Gastrocnemius medialis (tissue), 4 donors: ENCODE measurements around the gene SYDE1. TPM values are rescaled to one million over a fixed set of nuclear protein-coding genes. Genes with fewer than 3 reads are reported as not detected.

Experiments used
- ATAC-seq, 2 donors: fragments of 150-250 bp; one replicate each; pipeline ENCODE4 v1.9.1; 2016
- DNase-seq, 2 donors: peaks; one replicate each; pipeline ENCODE4 v3.0.0-alpha.2; 2019
- H3K27ac ChIP-seq, 4 donors: fragments of 200-600 bp; sonication (generic); 1 replicate in 1 of 4; 2 replicates in 3 of 4; pipeline ENCODE4 v1.5.1; 2016 to 2018; ENCODE audit warnings: mild to moderate bottlenecking in 2 of 4, moderate library complexity in 1 of 4
- H3K27me3 ChIP-seq, 3 donors: fragments of 200-600 bp; sonication (generic) in 2 of 3; 1 replicate in 1 of 3; 2 replicates in 2 of 3; pipeline versions ENCODE4 v1.5.1 to v1.6.0; 2016 to 2019; ENCODE audit warnings: mild to moderate bottlenecking in 1 of 3, moderate library complexity in 1 of 3
- H3K36me3 ChIP-seq, 2 donors: fragments of 200-600 bp; sonication (generic) in 1 of 2; one replicate each; pipeline ENCODE4 v1.5.1; 2017 to 2018
- H3K4me1 ChIP-seq, 2 donors: fragments of 200-600 bp; sonication (generic) in 1 of 2; one replicate each; pipeline ENCODE4 v1.5.1; 2016 to 2017; ENCODE audit warnings: mild to moderate bottlenecking in 2 of 2
- H3K4me3 ChIP-seq, 4 donors: fragments of 200-600 bp; sonication (generic) in 3 of 4; 1 replicate in 1 of 4; 2 replicates in 3 of 4; pipeline ENCODE4 v1.5.1; 2016 to 2019; ENCODE audit warnings: mild to moderate bottlenecking in 2 of 4
- H3K9me3 ChIP-seq, 3 donors: fragments of 200-600 bp; sonication (generic) in 2 of 3; 1 replicate in 1 of 3; 2 replicates in 2 of 3; pipeline ENCODE4 v1.5.1; 2016 to 2019
- CTCF ChIP-seq, 5 experiments: fragments of 450-650 bp in 3 of 5; fragments of 200-600 bp in 2 of 5; sonication (generic) in 2 of 5; IDR thresholded peaks in 4 of 5; conservative IDR thresholded peaks in 1 of 5; 1 replicate in 4 of 5; 2 replicates in 1 of 5; pipeline ENCODE4 v1.5.1; 2016 to 2019; ENCODE audit warnings: antibody characterized with exemption in 5 of 5, mild to moderate bottlenecking in 3 of 5, moderate library complexity in 3 of 5
- POLR2A ChIP-seq, 2 donors: fragments of 450-650 bp; IDR thresholded peaks; one replicate each; pipeline ENCODE4 v1.6.1; 2017; ENCODE audit warnings: antibody characterized with exemption in 2 of 2, mild to moderate bottlenecking in 2 of 2, moderate library complexity in 2 of 2
- in situ Hi-C, 4 donors: fragments of 200-750 bp; cut with MboI; loops; one replicate each; pipeline versions ENCODE4 v1.15.0 to v1.8.0; 2017; ENCODE audit warnings: low sequenced_read_pairs in 4 of 4
- intact Hi-C: fragments of 100-400 bp; cut with DNase I; formaldehyde crosslinking; loops from one replicate; pipeline ENCODE4 v1.15.1; 2023; ENCODE audit warnings: low total_unique reads
- total RNA-seq, 4 donors: library from RNA; depleted of rRNA; stranded (reverse); fragments of >200 nt; gene quantifications; one replicate each; pipeline versions ENCODE4 v1.1.0 to v1.2.3, GENCODE V29; 2016

The SYDE1 gene
- total RNA-seq, 4 donors from 2014 or later: 3.2 to 6.3 (median 5.2) TPM

- no peak for TF ChIP-seq CTCF (IDR thresholded peaks at IDR 0.05 in 4 of 5, conservative IDR thresholded peaks at IDR 0.05 in 1 of 5)
- TF ChIP-seq POLR2A (IDR thresholded peaks at IDR 0.05): no peak
- ATAC-seq (no peak), DNase-seq (no peak)
- no peaks in the 10 kb centered on the region for H3K36me3 ChIP-seq
- H3K9me3 ChIP-seq: no peaks in the 10 kb centered on the region
- H3K27me3 ChIP-seq: no peaks in the 10 kb centered on the region
- intact Hi-C loops: loop anchor here (5.0 to 10.0 kb wide), 3 partner anchors 562 to 1058 kb away; partner anchors contain the start of genes FAM32A and RAB8A
- peak overlapping the region; percentile 89 to 95 (median 93) for H3K27ac ChIP-seq
- peak overlapping the region; percentile 42 to 85 (median 81) for H3K4me3 ChIP-seq
- in situ Hi-C loops: no loop called here
- H3K4me1 ChIP-seq: peaks cover 13 to 15% of the 10 kb centered on the region in 2 donors
Observed at GRCh38 chr19:15126131-15126910, 19.1 kb downstream of the SYDE1 start.

GRCh38 chr19:15128162-15128770, 21.1 kb downstream of the SYDE1 start:
- Histone ChIP-seq H3K4me1 (peaks cover 13 to 15% of the 10 kb centered on the region in 2 donors), H3K9me3 (no peaks in the 10 kb centered on the region), H3K4me3 (no peak overlapping the region), H3K36me3 (no peaks in the 10 kb centered on the region), H3K27ac (no peak overlapping the region), H3K27me3 (no peaks in the 10 kb centered on the region)
- intact Hi-C loops: loop anchor here (5.0 to 10.0 kb wide), 3 partner anchors 563 to 1057 kb away; partner anchors contain the start of genes FAM32A and RAB8A
- TF ChIP-seq POLR2A (IDR thresholded peaks at IDR 0.05): no peak
- DNase-seq (no peak), ATAC-seq (no peak)
- in situ Hi-C loops: no loop called here

DNA sequence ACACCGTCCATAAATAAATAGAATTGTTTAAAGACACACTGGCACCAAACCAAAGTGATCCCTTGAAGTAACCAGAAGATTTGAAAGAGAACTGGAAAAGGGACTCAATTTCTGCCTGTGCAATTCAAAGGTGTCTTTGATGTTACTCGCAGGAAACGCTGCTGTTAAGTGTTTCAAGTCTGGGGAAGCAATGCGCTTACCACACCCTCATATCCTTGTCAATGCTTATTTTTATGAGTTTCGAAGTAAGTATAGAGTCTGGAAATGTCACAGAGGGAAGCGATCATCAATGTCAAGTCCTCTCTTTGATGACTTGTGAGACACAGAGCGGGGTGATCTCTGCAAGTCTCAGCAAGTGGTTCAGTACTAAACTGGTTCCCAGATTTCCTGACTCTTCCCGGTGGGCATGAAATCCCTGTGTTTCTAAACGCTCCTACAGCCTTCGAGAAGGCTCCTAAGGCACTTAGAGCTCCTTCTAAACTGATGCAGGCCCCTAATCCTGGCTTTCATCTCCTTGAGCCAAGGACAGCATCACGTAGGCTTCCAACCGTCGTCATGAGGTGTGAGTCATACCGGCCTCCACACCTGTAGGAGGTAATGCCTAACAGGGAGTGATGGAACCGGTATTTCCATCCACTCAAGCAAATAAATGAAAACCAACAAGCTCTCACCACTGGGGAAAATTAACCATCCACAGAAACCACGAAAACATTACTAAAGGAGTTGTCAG, 22.8 kb downstream of the SYDE1 start:
- H3K27ac ChIP-seq: no peak overlapping the region
- H3K27me3 ChIP-seq: no peaks in the 10 kb centered on the region
- in situ Hi-C loops (no loop called here), intact Hi-C loops (loop anchor here (5.0 to 10.0 kb wide), 3 partner anchors 565 to 1055 kb away; partner anchors contain the start of genes FAM32A and RAB8A)
- TF ChIP-seq POLR2A (IDR thresholded peaks at IDR 0.05) (no peak), CTCF (IDR thresholded peaks at IDR 0.05 in 4 of 5, conservative IDR thresholded peaks at IDR 0.05 in 1 of 5) (no peak)
- H3K4me1 ChIP-seq: peaks cover under 1 to 5% of the 10 kb centered on the region in 2 donors
- DNase-seq: no peak
- ATAC-seq: no peak
- H3K36me3 ChIP-seq: no peaks in the 10 kb centered on the region
- H3K9me3 ChIP-seq: no peaks in the 10 kb centered on the region
- no peak overlapping the region for H3K4me3 ChIP-seq

- intact Hi-C loops (no loop called here), in situ Hi-C loops (no loop called here)
- DNase-seq (no peak), ATAC-seq (no peak)
- TF ChIP-seq CTCF (IDR thresholded peaks at IDR 0.05 in 4 of 5, conservative IDR thresholded peaks at IDR 0.05 in 1 of 5) (no peak), POLR2A (IDR thresholded peaks at IDR 0.05) (no peak)
- Histone ChIP-seq H3K4me1 (no peaks in the 10 kb centered on the region), H3K4me3 (no peak overlapping the region), H3K36me3 (no peaks in the 10 kb centered on the region), H3K9me3 (no peaks in the 10 kb centered on the region), H3K27me3 (peaks cover 0 to 4% (median 0%) of the 10 kb centered on the region in 3 donors), H3K27ac (no peak overlapping the region)
Observed at GRCh38 chr19:15136234-15136954, 29.2 kb downstream of the SYDE1 start.
